ENCODE data around the gene CD86.
"Not testable (repeated sequence)": the region's sequence is repeated elsewhere in the genome, so short reads cannot be mapped to it uniquely, and the experiment has no call there.

Gene CD86

DNA sequence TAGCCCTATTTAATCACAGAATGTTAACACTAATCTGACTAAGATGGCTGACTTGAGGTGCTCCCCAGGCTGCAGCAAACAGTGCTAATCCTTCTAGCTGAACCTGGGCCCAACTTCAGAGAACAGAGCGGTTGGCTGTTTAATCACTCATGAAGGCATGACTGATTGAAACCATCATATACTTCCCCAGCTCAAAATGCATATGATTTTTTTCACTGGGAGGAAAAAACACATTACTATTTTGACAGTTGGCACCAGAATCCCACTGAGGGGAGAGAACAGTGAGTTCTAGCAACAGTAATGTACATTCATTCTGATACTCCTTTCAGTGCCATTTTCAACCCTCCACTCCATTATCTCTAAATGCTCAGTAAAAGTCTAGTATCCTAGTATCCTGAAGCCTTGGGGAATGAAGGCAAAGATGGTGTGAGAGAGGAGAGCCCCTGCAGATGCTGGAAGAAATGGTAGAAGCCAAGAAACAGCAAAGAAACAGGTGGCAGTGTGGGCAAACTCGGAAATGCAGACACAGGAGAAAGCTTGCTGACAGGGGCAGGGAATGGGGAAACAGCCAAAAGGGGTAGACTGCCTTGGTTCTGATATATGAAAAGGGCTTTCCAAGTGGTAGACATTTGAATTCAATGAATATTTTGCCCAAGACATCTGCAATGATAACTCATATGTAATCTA lies 93.9 kb downstream of the CD86 start:
- TF ChIP-seq, protein P1, sequence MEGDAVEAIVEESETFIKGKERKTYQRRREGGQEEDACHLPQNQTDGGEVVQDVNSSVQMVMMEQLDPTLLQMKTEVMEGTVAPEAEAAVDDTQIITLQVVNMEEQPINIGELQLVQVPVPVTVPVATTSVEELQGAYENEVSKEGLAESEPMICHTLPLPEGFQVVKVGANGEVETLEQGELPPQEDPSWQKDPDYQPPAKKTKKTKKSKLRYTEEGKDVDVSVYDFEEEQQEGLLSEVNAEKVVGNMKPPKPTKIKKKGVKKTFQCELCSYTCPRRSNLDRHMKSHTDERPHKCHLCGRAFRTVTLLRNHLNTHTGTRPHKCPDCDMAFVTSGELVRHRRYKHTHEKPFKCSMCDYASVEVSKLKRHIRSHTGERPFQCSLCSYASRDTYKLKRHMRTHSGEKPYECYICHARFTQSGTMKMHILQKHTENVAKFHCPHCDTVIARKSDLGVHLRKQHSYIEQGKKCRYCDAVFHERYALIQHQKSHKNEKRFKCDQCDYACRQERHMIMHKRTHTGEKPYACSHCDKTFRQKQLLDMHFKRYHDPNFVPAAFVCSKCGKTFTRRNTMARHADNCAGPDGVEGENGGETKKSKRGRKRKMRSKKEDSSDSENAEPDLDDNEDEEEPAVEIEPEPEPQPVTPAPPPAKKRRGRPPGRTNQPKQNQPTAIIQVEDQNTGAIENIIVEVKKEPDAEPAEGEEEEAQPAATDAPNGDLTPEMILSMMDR (IDR thresholded peaks at IDR 0.05), result no peak
- Histone ChIP-seq H3K27ac (no peak overlapping the region), H3K4me3 (no peak overlapping the region)
- DNase-seq (ENCODE audit: low spot score), result no peak

DNA sequence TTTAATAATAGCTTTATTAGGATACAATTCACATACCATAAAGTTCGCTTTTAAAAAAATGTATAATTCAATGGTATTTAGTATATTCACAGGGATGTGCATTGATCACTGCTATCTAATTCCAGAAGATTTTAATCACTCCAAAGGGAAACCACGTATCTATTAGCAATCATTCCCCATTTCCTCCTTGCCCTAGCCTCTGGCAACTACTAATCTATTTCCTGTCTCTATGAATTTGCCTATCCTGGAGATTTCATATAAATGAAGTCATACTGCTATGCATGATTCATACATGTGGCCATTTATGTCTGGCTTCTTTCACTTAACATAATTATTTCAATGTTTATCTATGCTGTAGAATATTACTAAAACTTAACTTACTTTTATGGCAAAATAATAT lies 96.3 kb downstream of the CD86 start:
- no peak for DNase-seq (ENCODE audit: low spot score)
- Histone ChIP-seq H3K27ac (no peak overlapping the region), H3K4me3 (no peak overlapping the region)
- TF ChIP-seq, protein P1 (IDR thresholded peaks at IDR 0.05), result no peak

DNA sequence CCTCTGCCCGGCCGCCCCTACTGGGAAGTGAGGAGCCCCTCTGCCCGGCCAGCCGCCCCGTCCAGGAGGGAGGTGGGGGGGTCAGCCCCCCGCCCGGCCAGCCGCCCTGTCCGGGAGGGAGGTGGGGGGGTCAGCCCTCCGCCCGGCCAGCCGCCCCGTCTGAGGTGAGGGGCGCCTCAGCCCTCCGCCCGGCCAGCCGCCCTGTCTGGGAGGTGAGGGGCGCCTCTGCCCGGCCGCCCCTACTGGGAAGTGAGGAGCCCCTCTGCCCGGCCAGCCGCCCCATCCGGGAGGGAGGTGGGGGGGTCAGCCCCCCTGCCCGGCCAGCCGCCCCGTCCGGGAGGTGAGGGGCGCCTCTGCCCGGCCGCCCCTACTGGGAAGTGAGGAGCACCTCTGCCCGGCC lies 109.8 kb downstream of the CD86 start:
- not testable (repeated sequence) for DNase-seq (ENCODE audit: low spot score); H3K27ac ChIP-seq; H3K4me3 ChIP-seq

DNA sequence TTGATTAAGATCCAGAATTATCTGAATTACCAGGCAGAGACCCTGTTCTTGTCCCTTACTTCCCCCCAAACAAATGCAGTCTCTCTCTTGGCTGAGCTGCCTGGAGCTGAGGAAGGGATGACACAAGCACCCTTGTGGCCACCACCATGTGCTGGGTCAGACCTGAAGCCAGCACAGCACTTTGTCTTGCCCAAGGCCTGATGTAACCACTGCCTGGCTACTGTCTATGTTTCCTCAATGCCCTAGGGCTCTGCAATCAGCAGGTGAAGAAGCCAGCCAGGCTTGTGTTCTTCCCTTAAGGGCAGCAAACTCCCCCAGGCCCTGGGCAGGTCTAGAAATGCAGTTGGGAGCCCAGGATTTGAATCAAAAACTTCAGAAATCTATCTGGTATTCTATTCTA lies 112.5 kb downstream of the CD86 start:
- Histone ChIP-seq H3K27ac (no peak overlapping the region), H3K4me3 (no peak overlapping the region)
- TF ChIP-seq, protein P1 (IDR thresholded peaks at IDR 0.05), result no peak
- DNase-seq (ENCODE audit: low spot score), result no peak

DNA sequence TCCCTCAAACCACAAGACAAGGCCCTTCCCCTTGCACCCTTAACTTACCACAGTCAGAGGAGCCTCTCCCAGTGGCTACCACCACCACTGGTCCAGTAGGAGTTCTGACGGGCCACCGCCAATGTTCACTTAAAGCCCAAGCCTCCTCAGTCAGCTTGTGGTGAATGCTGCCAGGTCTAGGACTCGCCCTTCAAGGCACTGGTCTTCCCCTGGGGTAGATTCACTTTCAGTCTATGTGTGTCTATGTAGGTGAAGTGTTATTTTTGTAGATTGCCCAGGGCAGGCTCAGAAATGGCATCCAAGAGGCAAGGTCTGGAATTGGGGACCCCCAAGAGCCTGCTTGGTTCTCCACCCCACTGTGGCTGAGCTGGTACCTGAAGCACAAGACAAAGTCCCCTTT lies 112.9 kb downstream of the CD86 start:
- TF ChIP-seq, protein P1 (IDR thresholded peaks at IDR 0.05), result no peak
- DNase-seq (ENCODE audit: low spot score), result no peak
- Histone ChIP-seq H3K4me3 (no peak overlapping the region), H3K27ac (no peak overlapping the region)

DNA sequence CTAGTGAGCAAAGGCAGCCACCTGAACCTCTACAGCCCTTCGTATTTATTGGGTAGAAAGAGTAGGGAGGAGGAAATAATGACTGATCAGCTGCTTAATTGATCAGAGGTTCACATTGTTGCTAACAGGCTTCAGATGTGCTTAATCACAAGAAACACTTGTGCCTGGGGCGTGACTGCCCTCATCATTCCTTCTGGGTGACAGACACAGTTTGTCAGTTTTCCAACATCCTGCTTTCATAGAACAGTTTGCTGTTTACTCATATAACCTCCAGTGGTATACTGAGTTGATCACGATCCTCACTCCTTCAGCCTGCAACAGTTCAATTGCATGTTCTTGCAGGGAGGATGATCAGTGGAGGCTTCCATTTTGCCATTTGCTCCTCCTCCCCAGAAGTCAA lies 114.7 kb downstream of the CD86 start:
- DNase-seq (ENCODE audit: low spot score), result no peak
- TF ChIP-seq, protein P1 (IDR thresholded peaks at IDR 0.05), result no peak
- no peak overlapping the region for H3K4me3 ChIP-seq
- no peak overlapping the region for H3K27ac ChIP-seq

All from coronary artery (tissue), 2 donors.